ENCODE measurements around the gene HINT3. TPM values are rescaled to one million over a fixed set of nuclear protein-coding genes. Genes with fewer than 3 reads are reported as not detected.

Gene HINT3
- total RNA-seq, 4 donors from 2014 or later, result 10.6 to 23.6 (median 20.2) TPM

DNA sequence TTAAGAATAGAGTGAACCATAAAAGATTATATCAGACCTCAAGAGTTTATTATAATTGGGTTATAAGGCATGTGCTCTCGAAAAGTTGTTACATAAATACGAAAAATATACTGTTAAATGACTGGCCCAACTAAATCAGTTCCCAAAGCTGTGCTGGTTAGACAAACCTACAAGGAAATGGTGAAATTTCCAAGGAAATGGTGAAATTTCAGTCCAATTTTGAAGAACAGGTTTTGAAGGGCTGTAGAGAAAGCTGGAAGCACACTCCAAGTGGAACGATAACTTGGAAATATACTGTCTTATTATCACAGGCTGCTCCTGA, 29.4 kb downstream of the HINT3 start:
- ATAC-seq (ENCODE audit: low FRiP score), result no peak
- no peak for TF ChIP-seq CTCF (IDR thresholded peaks at IDR 0.05)
- DNase-seq (ENCODE audit: low spot score), result no peak

GRCh38 chr6:125986301-125987025, 29.9 kb downstream of the HINT3 start, which contains the start of gene TRMT11:
TSS of gene TRMT11 (plus strand) at chr6:125986540. CDS start at chr6:125986551, 11 bp downstream.
- DNase-seq (ENCODE audit: low spot score) (peak; percentile 36), ATAC-seq (ENCODE audit: low FRiP score) (peak; percentile 97)
- TF ChIP-seq CTCF (IDR thresholded peaks at IDR 0.05), result no peak

GRCh38 chr6:125987026-125987617, 30.6 kb downstream of the HINT3 start:
- TF ChIP-seq CTCF (IDR thresholded peaks at IDR 0.05), result no peak
- DNase-seq (ENCODE audit: low spot score) (no peak), ATAC-seq (ENCODE audit: low FRiP score) (peak; percentile 46)

GRCh38 chr6:125988280-125988679, 31.7 kb downstream of the HINT3 start:
- TF ChIP-seq CTCF (IDR thresholded peaks at IDR 0.05), result no peak
- ATAC-seq (ENCODE audit: low FRiP score) (no peak), DNase-seq (ENCODE audit: low spot score) (no peak)

DNA sequence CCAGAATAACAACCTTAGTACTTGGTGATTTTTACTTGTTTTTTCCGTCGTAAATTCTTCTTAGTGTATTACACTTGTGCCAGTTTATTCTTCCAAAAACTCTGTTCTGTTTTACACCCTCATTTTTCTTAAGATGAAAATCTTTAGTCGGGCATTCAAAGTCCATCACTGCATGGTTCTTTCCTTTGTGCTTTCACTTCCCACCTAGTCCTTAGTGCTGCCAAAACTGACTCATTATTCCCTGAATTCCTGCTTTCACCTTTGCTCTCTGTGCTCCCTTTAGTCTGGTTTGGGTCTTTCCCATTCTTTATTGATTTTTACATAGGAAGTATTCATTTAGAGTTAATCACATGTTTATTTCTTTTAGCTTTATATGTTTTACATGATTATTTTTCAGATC, 33.1 kb downstream of the HINT3 start:
- no peak for TF ChIP-seq CTCF (IDR thresholded peaks at IDR 0.05)
- ATAC-seq (ENCODE audit: low FRiP score), result no peak
- DNase-seq (ENCODE audit: low spot score), result no peak

GRCh38 chr6:125991653-125992052, 35.1 kb downstream of the HINT3 start:
- ATAC-seq (ENCODE audit: low FRiP score) (no peak), DNase-seq (ENCODE audit: low spot score) (no peak)
- TF ChIP-seq CTCF (IDR thresholded peaks at IDR 0.05), result no peak
